H9 (cell line): ENCODE results near the gene PRPF8. TPM values are rescaled to one million over a fixed set of nuclear protein-coding genes. Genes with fewer than 3 reads are reported as not detected.

Source experiments
- DNase-seq: peaks from one replicate; pipeline ENCODE4 v3.0.0-alpha.2; 2017
- H2AFZ ChIP-seq: one replicate; pipeline ENCODE4 v1.6.1; 2013; ENCODE audit warnings: mild to moderate bottlenecking, low read length, control low read depth, moderate library complexity
- H2AK5ac ChIP-seq: 2 replicates; pipeline ENCODE4 v1.6.1; 2013; ENCODE audit warnings: low read length, control low read depth, mixed read lengths; ENCODE audit not compliant: insufficient read length
- H2BK120ac ChIP-seq: one replicate; pipeline ENCODE4 v1.6.1; 2013; ENCODE audit warnings: low read depth, mild to moderate bottlenecking, low read length, control low read depth, inconsistent platforms; ENCODE audit not compliant: poor library complexity, severe bottlenecking
- H2BK12ac ChIP-seq: 2 replicates; pipeline ENCODE4 v1.6.1; 2013; ENCODE audit warnings: low read length, control low read depth, mixed read lengths, low read depth; ENCODE audit not compliant: insufficient read length
- H2BK15ac ChIP-seq: 2 replicates; pipeline ENCODE4 v1.6.1; 2013; ENCODE audit warnings: low read depth, low read length, control low read depth
- H2BK20ac ChIP-seq: one replicate; pipeline ENCODE4 v1.6.1; 2013; ENCODE audit warnings: low read depth, mild to moderate bottlenecking, low read length, control low read depth, inconsistent platforms; ENCODE audit not compliant: poor library complexity, severe bottlenecking
- H2BK5ac ChIP-seq: 2 replicates; pipeline ENCODE4 v1.6.1; 2013; ENCODE audit warnings: low read length, control low read depth, mixed read lengths; ENCODE audit not compliant: insufficient read length
- H3K14ac ChIP-seq: 2 replicates; pipeline ENCODE4 v1.6.1; 2013; ENCODE audit warnings: low read length, control low read depth; ENCODE audit not compliant: insufficient read depth
- H3K18ac ChIP-seq: 2 replicates; pipeline ENCODE4 v1.6.1; 2013; ENCODE audit warnings: low read depth, mild to moderate bottlenecking, mixed read lengths, low read length, control low read depth; ENCODE audit not compliant: insufficient read length
- H3K23ac ChIP-seq: 2 replicates; pipeline ENCODE4 v1.6.1; 2013; ENCODE audit warnings: low read length, control low read depth, mixed read lengths, low read depth; ENCODE audit not compliant: insufficient read length
- H3K23me2 ChIP-seq: 2 replicates; pipeline ENCODE4 v1.6.1; 2013; ENCODE audit warnings: low read depth, mild to moderate bottlenecking, mixed read lengths, low read length, control low read depth; ENCODE audit not compliant: insufficient read length, poor library complexity, severe bottlenecking
- H3K27ac ChIP-seq: 2 replicates; pipeline ENCODE4 v1.5.1; 2013; ENCODE audit warnings: low read length, control low read depth, mixed read lengths, low read depth; ENCODE audit not compliant: insufficient read length
- H3K27me3 ChIP-seq: 2 replicates; pipeline ENCODE4 v1.6.1; 2013; ENCODE audit warnings: low read length, control low read depth, inconsistent platforms; ENCODE audit not compliant: insufficient read depth
- H3K4ac ChIP-seq: 2 replicates; pipeline ENCODE4 v1.6.1; 2013; ENCODE audit warnings: low read depth, mild to moderate bottlenecking, control low read depth, inconsistent platforms, low read length, moderate library complexity
- H3K4me1 ChIP-seq: 2 replicates; pipeline ENCODE4 v1.6.1; 2013; ENCODE audit warnings: low read length, control low read depth, inconsistent platforms; ENCODE audit not compliant: insufficient read depth
- H3K4me2 ChIP-seq: 2 replicates; pipeline ENCODE4 v1.6.1; 2013; ENCODE audit warnings: low read length, control low read depth, mixed read lengths; ENCODE audit not compliant: insufficient read length, insufficient read depth
- H3K56ac ChIP-seq: 2 replicates; pipeline ENCODE4 v1.6.1; 2013; ENCODE audit warnings: low read depth, mild to moderate bottlenecking, mixed read lengths, low read length, control low read depth; ENCODE audit not compliant: insufficient read length
- H3K79me1 ChIP-seq: 2 replicates; pipeline ENCODE4 v1.6.1; 2013; ENCODE audit warnings: low read depth, mild to moderate bottlenecking, moderate library complexity, low read length, control low read depth, inconsistent platforms; ENCODE audit not compliant: insufficient read depth, poor library complexity, severe bottlenecking
- H3K79me2 ChIP-seq: 2 replicates; pipeline ENCODE4 v1.6.1; 2013; ENCODE audit warnings: low read length, control low read depth, inconsistent platforms; ENCODE audit not compliant: insufficient read depth
- H3K9ac ChIP-seq: 2 replicates; pipeline ENCODE4 v1.6.1; 2013; ENCODE audit warnings: low read length, control low read depth, mixed read lengths; ENCODE audit not compliant: insufficient read length; ENCODE audit errors: extremely low read depth
- H3K9me3 ChIP-seq: one replicate; pipeline ENCODE4 v1.6.1; 2013; ENCODE audit warnings: low read depth, low read length, inconsistent platforms; ENCODE audit not compliant: control insufficient read depth
- H3T11ph ChIP-seq: one replicate; pipeline ENCODE4 v1.6.1; 2013; ENCODE audit warnings: mild to moderate bottlenecking, low read length, control low read depth, inconsistent platforms
- H4K20me1 ChIP-seq: one replicate; pipeline ENCODE4 v1.6.1; 2013; ENCODE audit not compliant: control insufficient read depth, insufficient read length, insufficient read depth
- H4K5ac ChIP-seq: 2 replicates; pipeline ENCODE4 v1.6.1; 2013; ENCODE audit warnings: low read depth, mild to moderate bottlenecking, mixed read lengths, low read length, control low read depth; ENCODE audit not compliant: insufficient read length
- H4K8ac ChIP-seq: replicated peaks from 2 replicates; pipeline ENCODE4 v1.6.1; 2013; ENCODE audit warnings: low read length, control low read depth, mixed read lengths, low read depth; ENCODE audit not compliant: insufficient read length
- H4K91ac ChIP-seq: 2 replicates; pipeline ENCODE4 v1.6.1; 2013; ENCODE audit warnings: low read depth, mild to moderate bottlenecking, moderate library complexity, mixed read lengths, low read length, control low read depth; ENCODE audit not compliant: insufficient read length
- H3K27ac Mint-ChIP-seq, 3 experiments: 2 replicates in 2 of 3; 3 replicates in 1 of 3; pipeline ENCODE4 v1.8.0; 2020 to 2021; ENCODE audit warnings: mixed read lengths in 3 of 3, mild to moderate bottlenecking in 1 of 3, moderate library complexity in 1 of 3
- H3K27me3 Mint-ChIP-seq: 2 replicates; pipeline ENCODE4 v1.8.0; 2021; ENCODE audit warnings: low read depth, mild to moderate bottlenecking, moderate library complexity, mixed read lengths
- H3K36me3 Mint-ChIP-seq, 3 experiments: 2 replicates in 2 of 3; 3 replicates in 1 of 3; pipeline ENCODE4 v1.8.0; 2020 to 2021; ENCODE audit warnings: low read depth in 3 of 3, mixed read lengths in 3 of 3; ENCODE audit not compliant: insufficient read depth in 1 of 3
- H3K4me1 Mint-ChIP-seq, 2 experiments: 2 replicates each; pipeline ENCODE4 v1.8.0; 2020; ENCODE audit warnings: mixed read lengths in 2 of 2
- H3K4me3 Mint-ChIP-seq, 2 experiments: 2 replicates in 1 of 2; 3 replicates in 1 of 2; pipeline ENCODE4 v1.8.0; 2020 to 2021; ENCODE audit warnings: mild to moderate bottlenecking in 2 of 2, mixed read lengths in 2 of 2, moderate library complexity in 1 of 2
- H3K9me3 Mint-ChIP-seq, 2 experiments: 2 replicates in 1 of 2; 3 replicates in 1 of 2; pipeline ENCODE4 v1.8.0; 2020; ENCODE audit warnings: mild to moderate bottlenecking in 2 of 2, mixed read lengths in 2 of 2, moderate library complexity in 1 of 2
- WGBS: extraction: QIAGEN DNeasy Blood & Tissue Kit; methylation state at CpG from one replicate; pipeline ENCODE4 v1.1.7; 2013; ENCODE audit warnings: missing lambda C conversion rate, low lambda C conversion rate, mixed read lengths; ENCODE audit not compliant: insufficient read length; ENCODE audit errors: extremely low coverage; 5-methylcytosine and 5-hydroxymethylcytosine counted together
- total RNA-seq: library from RNA; stranded (reverse); gene quantifications from 2 replicates; pipeline ENCODE4 v1.2.1, GENCODE V29; 2021
- TF ChIP-seq, protein P1 (sequence below): fragments of 200-600 bp; sonication (generic); conservative IDR thresholded peaks from 3 replicates; pipeline ENCODE4 v1.8.0; 2021; ENCODE audit warnings: antibody characterized with exemption, mild to moderate bottlenecking

The PRPF8 gene
- total RNA-seq, 1 experiment from 2014 or later, result 408 TPM

GRCh38 chr17:1643999-1644492 is 40.6 kb downstream of the PRPF8 start:
- Mint-ChIP-seq H3K27ac (no peak overlapping the region), H3K4me3 (peak overlapping the region; percentile 63 to 83), H3K27me3 (peaks cover 9% of the 10 kb centered on the region), H3K36me3 (peaks cover 0 to 2% (median 0%) of the 10 kb centered on the region in 3 experiments; a peak in 1 of 7 replicates), H3K9me3 (peaks cover 0 to 8% of the 10 kb centered on the region in 2 experiments; a peak in 1 of 5 replicates), H3K4me1 (peaks cover 33 to 43% of the 10 kb centered on the region in 2 experiments)
- TF ChIP-seq, protein P1, sequence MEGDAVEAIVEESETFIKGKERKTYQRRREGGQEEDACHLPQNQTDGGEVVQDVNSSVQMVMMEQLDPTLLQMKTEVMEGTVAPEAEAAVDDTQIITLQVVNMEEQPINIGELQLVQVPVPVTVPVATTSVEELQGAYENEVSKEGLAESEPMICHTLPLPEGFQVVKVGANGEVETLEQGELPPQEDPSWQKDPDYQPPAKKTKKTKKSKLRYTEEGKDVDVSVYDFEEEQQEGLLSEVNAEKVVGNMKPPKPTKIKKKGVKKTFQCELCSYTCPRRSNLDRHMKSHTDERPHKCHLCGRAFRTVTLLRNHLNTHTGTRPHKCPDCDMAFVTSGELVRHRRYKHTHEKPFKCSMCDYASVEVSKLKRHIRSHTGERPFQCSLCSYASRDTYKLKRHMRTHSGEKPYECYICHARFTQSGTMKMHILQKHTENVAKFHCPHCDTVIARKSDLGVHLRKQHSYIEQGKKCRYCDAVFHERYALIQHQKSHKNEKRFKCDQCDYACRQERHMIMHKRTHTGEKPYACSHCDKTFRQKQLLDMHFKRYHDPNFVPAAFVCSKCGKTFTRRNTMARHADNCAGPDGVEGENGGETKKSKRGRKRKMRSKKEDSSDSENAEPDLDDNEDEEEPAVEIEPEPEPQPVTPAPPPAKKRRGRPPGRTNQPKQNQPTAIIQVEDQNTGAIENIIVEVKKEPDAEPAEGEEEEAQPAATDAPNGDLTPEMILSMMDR, result no peak
- no peak overlapping the region for H2BK20ac ChIP-seq
- no peak overlapping the region for H3K27ac ChIP-seq
- no peak overlapping the region for H3T11ph ChIP-seq
- peaks cover 5% of the 10 kb centered on the region; the same call in 1 of the 2 replicates for H3K4me1 ChIP-seq
- no peak overlapping the region for H2BK12ac ChIP-seq
- no peak overlapping the region for H4K91ac ChIP-seq
- H3K9ac ChIP-seq, result no peak overlapping the region
- H2AFZ ChIP-seq, result no peak overlapping the region
- no peak overlapping the region for H3K18ac ChIP-seq
- no peaks in the 10 kb centered on the region for H4K20me1 ChIP-seq
- H3K23ac ChIP-seq, result no peak overlapping the region
- no peak overlapping the region for H3K14ac ChIP-seq
- H4K8ac ChIP-seq, result no peak overlapping the region
- no peaks in the 10 kb centered on the region for H3K79me2 ChIP-seq
- H3K79me1 ChIP-seq, result no peaks in the 10 kb centered on the region
- H3K27me3 ChIP-seq, result no peaks in the 10 kb centered on the region; the same call in 1 of the 2 replicates
- no peak overlapping the region for H2AK5ac ChIP-seq
- no peak overlapping the region for H4K5ac ChIP-seq
- H3K23me2 ChIP-seq, result peaks cover 3% of the 10 kb centered on the region
- no peak overlapping the region for H2BK15ac ChIP-seq
- H2BK5ac ChIP-seq, result no peak overlapping the region
- no CpG with 5 or more reads among the region's 13 CpGs for WGBS
- no peak overlapping the region for H3K4ac ChIP-seq
- no peak overlapping the region for H2BK120ac ChIP-seq
- peak overlapping the region; percentile 4 for H3K4me2 ChIP-seq
- DNase-seq, result no peak
- no peaks in the 10 kb centered on the region for H3K9me3 ChIP-seq
- no peak overlapping the region for H3K56ac ChIP-seq
